Psoas muscle (tissue), 8 donors: ENCODE results near the gene SEC24D. TPM values are rescaled to one million over a fixed set of nuclear protein-coding genes. Genes with fewer than 3 reads are reported as not detected.
"Not testable (repeated sequence)": the region's sequence is repeated elsewhere in the genome, so short reads cannot be mapped to it uniquely, and the experiment has no call there.

Source experiments
- ATAC-seq, 4 donors: fragments of 200-7000 bp; cut with Tn5 transposase; one replicate each; pipeline ENCODE4 v1.9.1; 2020; ENCODE audit warnings: moderate library complexity in 3 of 4, mild to moderate bottlenecking in 2 of 4
- DNase-seq, 2 donors: peaks; one replicate each; pipeline ENCODE4 v3.0.0-alpha.2; 2020
- H3K27ac ChIP-seq: fragments of 200-600 bp; one replicate; pipeline ENCODE4 v1.8.0; 2022
- H3K27me3 ChIP-seq, 3 donors: fragments of 200-600 bp in 1 of 3; one replicate each; pipeline versions ENCODE4 v1.6.1 to v1.8.0; 2013 to 2022; ENCODE audit warnings: low read length in 2 of 3, mild to moderate bottlenecking in 2 of 3, moderate library complexity in 1 of 3; ENCODE audit not compliant: insufficient read depth in 3 of 3
- H3K36me3 ChIP-seq, 2 donors: fragments of 200-600 bp in 1 of 2; one replicate each; pipeline versions ENCODE4 v1.6.1 to v1.8.0; 2013 to 2022; ENCODE audit warnings: low read depth in 1 of 2, mild to moderate bottlenecking in 1 of 2, moderate library complexity in 1 of 2; ENCODE audit not compliant: insufficient read depth in 1 of 2
- H3K4me1 ChIP-seq: fragments of 200-600 bp; one replicate; pipeline ENCODE4 v1.8.0; 2022
- H3K4me3 ChIP-seq: fragments of 200-600 bp; one replicate; pipeline ENCODE4 v1.8.0; 2022; ENCODE audit warnings: mild to moderate bottlenecking
- H3K9me3 ChIP-seq: fragments of 200-600 bp; one replicate; pipeline ENCODE4 v1.8.0; 2022
- WGBS, 3 donors: extraction: QIAGEN DNeasy Blood & Tissue Kit; methylation state at CpG; one replicate each; pipeline versions ENCODE4 v1.1.6 to v1.1.7; 2013; 5-methylcytosine and 5-hydroxymethylcytosine counted together
- intact Hi-C, 2 donors: fragments of 100-400 bp; cut with DNase I; formaldehyde crosslinking; loops; one replicate each; pipeline versions ENCODE4 v1.11.0 to v1.14.2; 2022
- polyA plus RNA-seq, 3 donors: library from polyadenylated mRNA; stranded (reverse); fragments of 200-250 nt; gene quantifications; one replicate each; pipeline ENCODE4 v1.2.3, GENCODE V29; 2013
- total RNA-seq, 4 donors: library from RNA; stranded (reverse); fragmentation: NEBNext Ultra II Directional in 2 of 4; extraction: Animal tissue kit (Norgen Biotek cat#: 25700) in 2 of 4; gene quantifications; one replicate each; pipeline versions ENCODE4 v1.2.1 to v1.2.4, GENCODE V29; 2021 to 2023
- TF ChIP-seq, protein P1 (sequence below): fragments of 200-600 bp; IDR thresholded peaks from one replicate; pipeline ENCODE4 v1.8.0; 2022; ENCODE audit warnings: antibody characterized with exemption
- donor health status: healthy with polysubstance abuse.
- donor health status: DM: no; HTN: no; CAD: no; lungs with moderate emphysema.
- donor health status: Bipolar disorder and iron deficiency.
- donor health status: healthy.
- donor health status: DM: yes; HTN: yes; CAD: no.
- donor health status: DM: no; HTN: no; CAD: no.
- donor health status: DM: no; HTN: no; CAD: no.
- donor health status: DM: yes; HTN: yes; CAD: no.

Gene SEC24D
- total and polyA plus RNA-seq, 7 donors: 2.4 to 13.7 (median 5.9) TPM

DNA sequence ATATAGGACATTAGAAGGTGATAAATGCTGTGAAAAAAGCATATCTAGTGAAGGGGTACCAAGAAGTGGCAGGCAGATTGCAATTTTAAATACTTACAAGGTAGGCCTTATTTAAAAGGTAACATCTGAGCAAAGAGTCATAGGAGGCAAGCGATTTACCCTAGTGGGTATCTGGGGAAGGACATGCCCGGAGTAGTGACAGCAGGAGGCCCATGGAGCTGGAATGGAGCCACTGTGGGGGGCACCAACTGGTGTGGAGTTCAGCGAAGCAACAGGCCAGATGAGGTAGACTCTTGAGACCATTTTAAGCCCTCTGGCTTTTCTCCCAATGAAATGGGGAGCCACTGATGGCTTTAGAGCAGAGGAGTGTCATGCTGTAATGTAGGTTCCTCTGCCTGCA, 37.3 kb downstream of the SEC24D start:
- no peak for DNase-seq
- TF ChIP-seq, protein P1, sequence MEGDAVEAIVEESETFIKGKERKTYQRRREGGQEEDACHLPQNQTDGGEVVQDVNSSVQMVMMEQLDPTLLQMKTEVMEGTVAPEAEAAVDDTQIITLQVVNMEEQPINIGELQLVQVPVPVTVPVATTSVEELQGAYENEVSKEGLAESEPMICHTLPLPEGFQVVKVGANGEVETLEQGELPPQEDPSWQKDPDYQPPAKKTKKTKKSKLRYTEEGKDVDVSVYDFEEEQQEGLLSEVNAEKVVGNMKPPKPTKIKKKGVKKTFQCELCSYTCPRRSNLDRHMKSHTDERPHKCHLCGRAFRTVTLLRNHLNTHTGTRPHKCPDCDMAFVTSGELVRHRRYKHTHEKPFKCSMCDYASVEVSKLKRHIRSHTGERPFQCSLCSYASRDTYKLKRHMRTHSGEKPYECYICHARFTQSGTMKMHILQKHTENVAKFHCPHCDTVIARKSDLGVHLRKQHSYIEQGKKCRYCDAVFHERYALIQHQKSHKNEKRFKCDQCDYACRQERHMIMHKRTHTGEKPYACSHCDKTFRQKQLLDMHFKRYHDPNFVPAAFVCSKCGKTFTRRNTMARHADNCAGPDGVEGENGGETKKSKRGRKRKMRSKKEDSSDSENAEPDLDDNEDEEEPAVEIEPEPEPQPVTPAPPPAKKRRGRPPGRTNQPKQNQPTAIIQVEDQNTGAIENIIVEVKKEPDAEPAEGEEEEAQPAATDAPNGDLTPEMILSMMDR: no peak
- Histone ChIP-seq H3K4me3 (no peak overlapping the region), H3K9me3 (no peaks in the 10 kb centered on the region), H3K27me3 (no peaks in the 10 kb centered on the region), H3K27ac (no peak overlapping the region), H3K4me1 (no peaks in the 10 kb centered on the region), H3K36me3 (peaks cover 0 to 61% of the 10 kb centered on the region in 2 donors)
- no peak for ATAC-seq
- intact Hi-C loops: no loop called here
- WGBS, 3 donors: 80 to 94% (median 88%) methylated on average over 3 of the region's 3 CpGs

DNA sequence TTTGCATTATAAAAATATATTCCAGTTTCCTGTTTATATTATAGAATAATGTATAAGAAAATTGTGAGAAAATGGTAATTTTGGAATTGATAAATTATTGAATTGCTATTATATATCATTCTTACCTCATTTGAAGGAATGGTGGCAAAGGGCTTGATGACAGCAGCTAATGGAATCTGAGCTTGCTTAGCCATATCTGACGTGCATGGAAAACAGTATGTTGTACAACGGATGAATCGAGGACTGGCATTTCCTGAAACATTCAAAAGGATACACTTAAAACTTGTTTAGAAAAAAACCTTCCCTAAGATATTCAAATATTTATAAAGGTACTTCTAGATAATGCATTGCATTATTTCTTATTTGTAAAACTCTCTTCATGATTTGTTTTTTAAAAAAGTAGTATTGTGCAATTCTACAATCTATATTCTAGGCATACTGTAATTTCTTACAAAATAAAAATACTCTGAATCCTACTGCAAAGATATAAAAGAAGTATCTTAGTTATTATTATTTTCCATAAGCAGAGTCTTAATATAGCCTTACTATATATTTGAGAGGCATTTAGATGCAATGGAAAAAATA, 38.3 kb downstream of the SEC24D start:
- intact Hi-C loops: no loop called here
- no peaks in the 10 kb centered on the region for H3K9me3 ChIP-seq
- H3K36me3 ChIP-seq: peaks cover 0 to 57% of the 10 kb centered on the region in 2 donors
- no peaks in the 10 kb centered on the region for H3K27me3 ChIP-seq
- H3K27ac ChIP-seq: no peak overlapping the region
- no peak overlapping the region for H3K4me3 ChIP-seq
- TF ChIP-seq, protein P1: no peak
- ATAC-seq (no peak), DNase-seq (no peak)
- 90 to 92% (median 91%) methylated on average over 3 of the region's 3 CpGs for WGBS, 3 donors
- H3K4me1 ChIP-seq: no peaks in the 10 kb centered on the region

DNA sequence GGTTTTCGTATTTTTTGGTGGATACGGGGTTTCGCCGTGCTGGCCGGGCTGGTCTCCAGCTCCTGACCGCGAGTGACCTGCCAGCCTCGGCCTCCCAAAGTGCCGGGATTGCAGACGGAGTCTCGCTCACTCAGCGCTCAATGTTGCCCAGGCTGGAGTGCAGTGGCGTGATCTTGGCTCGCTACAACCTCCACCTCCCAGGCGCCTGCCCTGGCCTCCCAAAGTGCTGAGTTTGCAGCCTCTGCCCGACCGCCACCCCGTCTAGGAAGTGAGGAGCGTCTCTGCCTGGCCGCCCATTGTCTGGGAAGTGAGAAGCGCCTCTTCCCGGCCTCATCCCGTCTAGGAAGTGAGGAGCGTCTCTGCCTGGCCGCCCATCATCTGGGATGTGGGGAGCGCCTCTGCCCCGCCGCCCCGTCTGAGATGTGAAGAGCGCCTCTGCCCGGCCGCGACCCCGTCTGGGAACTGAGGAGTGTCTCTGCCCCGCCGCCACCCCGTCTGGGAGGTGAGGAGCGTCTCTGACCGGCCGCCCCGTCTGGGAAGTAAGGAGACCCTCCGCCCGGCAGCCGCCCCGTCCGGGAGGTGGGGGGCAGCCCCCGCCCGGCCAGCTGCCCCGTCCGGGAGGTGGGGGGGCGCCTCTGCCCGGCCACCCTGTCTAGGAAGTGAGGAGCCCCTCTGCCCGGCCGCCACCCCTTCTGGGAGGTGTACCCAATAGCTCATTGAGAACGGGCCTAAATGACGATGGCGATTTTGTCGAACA, 44.1 kb downstream of the SEC24D start:
- 88 to 96% (median 92%) methylated on average over 34 to 53 of the region's 58 CpGs for WGBS, 3 donors
- H3K27me3 ChIP-seq, H3K4me1 ChIP-seq, H3K9me3 ChIP-seq, H3K4me3 ChIP-seq, ATAC-seq, H3K27ac ChIP-seq, DNase-seq, intact Hi-C loops: not testable (repeated sequence)
- H3K36me3 ChIP-seq: peaks cover 0 to 28% of the 10 kb centered on the region in 2 donors

DNA sequence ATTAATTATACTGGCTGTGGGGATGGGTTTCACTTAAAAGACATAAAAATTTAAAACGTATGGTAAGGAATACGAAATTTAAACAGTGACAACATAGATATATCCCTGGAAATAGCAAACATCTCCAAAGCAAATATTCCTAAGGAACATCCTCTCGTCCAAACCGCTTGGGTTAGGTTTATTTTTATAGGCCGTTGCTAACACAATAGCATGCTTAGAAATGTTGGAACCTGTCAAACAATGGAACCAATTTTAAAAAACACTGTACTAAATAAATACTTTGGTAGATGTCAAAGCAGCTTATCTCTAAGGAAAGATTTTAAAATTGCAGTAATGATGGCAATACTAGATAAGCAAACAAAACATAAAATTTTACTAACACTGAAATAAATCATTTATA, 45.4 kb downstream of the SEC24D start:
- Histone ChIP-seq H3K27ac (no peak overlapping the region), H3K27me3 (no peaks in the 10 kb centered on the region), H3K36me3 (peaks cover 0 to 15% of the 10 kb centered on the region in 2 donors), H3K4me1 (no peaks in the 10 kb centered on the region), H3K4me3 (no peak overlapping the region), H3K9me3 (no peaks in the 10 kb centered on the region)
- DNase-seq (no peak), ATAC-seq (no peak)
- intact Hi-C loops: no loop called here
- TF ChIP-seq, protein P1: no peak
- WGBS, 3 donors: 69 to 75% (median 71%) methylated on average over 5 of the region's 5 CpGs

DNA sequence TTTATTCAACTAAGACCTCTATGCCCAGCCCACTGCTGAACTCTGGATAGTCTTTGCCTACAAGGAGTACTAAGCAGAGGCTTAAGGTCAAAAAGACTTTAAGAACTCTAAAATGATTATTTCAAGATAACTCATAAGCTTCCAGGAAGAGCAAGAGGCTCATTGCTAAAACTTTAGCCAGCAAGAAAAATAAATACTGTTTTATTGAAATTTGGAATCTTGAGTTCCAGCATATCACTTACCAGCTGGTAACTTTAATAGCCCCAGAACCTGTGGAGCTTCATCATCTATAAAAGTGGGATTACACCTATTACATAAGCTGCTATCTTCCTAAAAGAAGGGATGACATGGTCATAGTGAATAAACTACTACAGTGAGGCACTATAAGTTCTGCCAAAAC, 47.0 kb downstream of the SEC24D start:
- Histone ChIP-seq H3K27me3 (no peaks in the 10 kb centered on the region), H3K36me3 (peaks cover 0 to 6% of the 10 kb centered on the region in 2 donors), H3K4me1 (no peaks in the 10 kb centered on the region), H3K27ac (no peak overlapping the region), H3K9me3 (no peaks in the 10 kb centered on the region), H3K4me3 (no peak overlapping the region)
- ATAC-seq (no peak), DNase-seq (no peak)
- intact Hi-C loops: loop anchor here in 1 of 2 donors (5.0 kb wide), 1 partner anchor 38 kb away; no protein-coding TSS in a partner anchor
- TF ChIP-seq, protein P1: no peak
